Middle frontal gyrus (tissue), 1 donor: ENCODE results near the gene CDADC1.

Source experiments
- DNase-seq: peaks from one replicate; pipeline ENCODE4 v3.0.0-alpha.2; 2015; ENCODE audit warnings: low spot score; ENCODE audit errors: extremely low spot score

CDADC1 gene

GRCh38 chr13:49247643-49248621 is at the start of gene CDADC1:
Gene CDADC1, plus strand, starts transcription at chr13:49247925. Its CDS starts 113 bp downstream, at chr13:49248038.
- DNase-seq: peak; percentile 96

- DNase-seq: no peak
These were observed 41.1 kb upstream of the CDADC1 start for GRCh38 chr13:49206641-49207040.

GRCh38 chr13:49208619-49209018 is 39.1 kb upstream of the CDADC1 start:
- DNase-seq: no peak

GRCh38 chr13:49210114-49210513 is 37.6 kb upstream of the CDADC1 start:
- no peak for DNase-seq

- DNase-seq: no peak
These were observed 37.1 kb upstream of the CDADC1 start for GRCh38 chr13:49210669-49211068.

GRCh38 chr13:49213539-49213938 is 34.2 kb upstream of the CDADC1 start:
- no peak for DNase-seq

GRCh38 chr13:49213997-49214916 is 33.5 kb upstream of the CDADC1 start:
- DNase-seq: no peak

GRCh38 chr13:49214917-49215376 is 32.8 kb upstream of the CDADC1 start:
- no peak for DNase-seq

- no peak for DNase-seq
These were observed 31.4 kb upstream of the CDADC1 start for GRCh38 chr13:49216334-49216733.

- DNase-seq: no peak
These were observed 29.7 kb upstream of the CDADC1 start for GRCh38 chr13:49217962-49218492.

GRCh38 chr13:49218493-49219051 is 29.2 kb upstream of the CDADC1 start:
- DNase-seq: no peak

GRCh38 chr13:49219647-49220035 is 28.1 kb upstream of the CDADC1 start:
- no peak for DNase-seq

- DNase-seq: no peak
These were observed 27.5 kb upstream of the CDADC1 start, which contains the start of gene MLNR for GRCh38 chr13:49220036-49220855. Gene MLNR, plus strand, starts transcription at chr13:49220338. Its CDS starts 0 bp downstream, at chr13:49220338.

- no peak for DNase-seq
These were observed 26.7 kb upstream of the CDADC1 start for GRCh38 chr13:49220856-49221589.

- no peak for DNase-seq
These were observed 26.1 kb upstream of the CDADC1 start for GRCh38 chr13:49221590-49221965.

GRCh38 chr13:49225223-49226042 is 22.3 kb upstream of the CDADC1 start:
- DNase-seq: no peak

- no peak for DNase-seq
These were observed 21.1 kb upstream of the CDADC1 start for GRCh38 chr13:49226613-49227012.

- no peak for DNase-seq
These were observed 13.0 kb upstream of the CDADC1 start for GRCh38 chr13:49234741-49235140.
